H1 (cell line): ENCODE data around the gene CDKN1A.

ENCODE experiments used
- BACH1 ChIP-seq: IDR thresholded peaks from 2 replicates; pipeline ENCODE4 v1.6.1; 2012; ENCODE audit warnings: low read length, improper control_type of control experiment
- CEBPB ChIP-seq: IDR thresholded peaks from 2 replicates; pipeline ENCODE4 v1.6.1; 2012; ENCODE audit warnings: low read depth, low read length
- CHD7 ChIP-seq: fragments of 300-600 bp; sonication (generic); IDR thresholded peaks from 2 replicates; pipeline ENCODE4 v1.7.1; 2012; ENCODE audit warnings: low read length, moderate library complexity, mild to moderate bottlenecking, inconsistent platforms; ENCODE audit not compliant: insufficient replicate concordance
- EP300 ChIP-seq, 2 experiments: IDR thresholded peaks; 1 replicate in 1 of 2; 2 replicates in 1 of 2; pipeline ENCODE4 v1.6.1; 2011 to 2012; ENCODE audit warnings: low read depth in 2 of 2, low read length in 2 of 2, mild to moderate bottlenecking in 2 of 2, borderline replicate concordance in 1 of 2, inconsistent platforms in 1 of 2, moderate library complexity in 1 of 2
- KDM1A ChIP-seq: fragments of 200-600, 300-600 bp; sonication (generic); IDR thresholded peaks from 2 replicates; pipeline ENCODE4 v1.7.1; 2016; ENCODE audit warnings: mild to moderate bottlenecking, low read length, borderline replicate concordance
- POLR2A ChIP-seq, 2 experiments: IDR thresholded peaks; 1 replicate in 1 of 2; 2 replicates in 1 of 2; pipeline ENCODE4 v1.6.1; 2011; ENCODE audit warnings: low read depth in 2 of 2, low read length in 2 of 2, mild to moderate bottlenecking in 2 of 2; ENCODE audit errors: control extremely low read depth in 1 of 2
- POLR2AphosphoS5 ChIP-seq: IDR thresholded peaks from 2 replicates; pipeline ENCODE4 v1.6.1; 2011; ENCODE audit warnings: low read depth, low read length
- RAD21 ChIP-seq, 2 experiments: IDR thresholded peaks in 1 of 2; conservative IDR thresholded peaks in 1 of 2; 2 replicates each; pipeline ENCODE4 v1.6.1; 2011; ENCODE audit warnings: low read depth in 2 of 2, low read length in 2 of 2, improper control_type of control experiment in 1 of 2, inconsistent platforms in 1 of 2, mild to moderate bottlenecking in 1 of 2, moderate library complexity in 1 of 2
- TAF1 ChIP-seq: IDR thresholded peaks from 2 replicates; pipeline ENCODE4 v1.6.1; 2011; ENCODE audit warnings: mild to moderate bottlenecking, low read depth, low read length
- TF ChIP-seq, protein P1 (sequence below), 3 experiments: IDR thresholded peaks; 1 replicate in 2 of 3; 2 replicates in 1 of 3; pipeline versions ENCODE4 v1.5.1 to v1.6.1; 2011; ENCODE audit warnings: low read length in 3 of 3, mild to moderate bottlenecking in 3 of 3, inconsistent platforms in 2 of 3, low read depth in 1 of 3, moderate library complexity in 1 of 3; ENCODE audit not compliant: insufficient read depth in 1 of 3; ENCODE audit errors: control extremely low read depth in 1 of 3

- TF ChIP-seq KDM1A: no peak
- TF ChIP-seq BACH1: no peak
- TF ChIP-seq POLR2AphosphoS5: no peak
- no peak for TF ChIP-seq POLR2A (IDR thresholded peaks at IDR 0.05; ENCODE audit: control extremely low read depth in 1 of 2, low read depth in 2 of 2, low read length in 2 of 2)
- TF ChIP-seq, protein P1, sequence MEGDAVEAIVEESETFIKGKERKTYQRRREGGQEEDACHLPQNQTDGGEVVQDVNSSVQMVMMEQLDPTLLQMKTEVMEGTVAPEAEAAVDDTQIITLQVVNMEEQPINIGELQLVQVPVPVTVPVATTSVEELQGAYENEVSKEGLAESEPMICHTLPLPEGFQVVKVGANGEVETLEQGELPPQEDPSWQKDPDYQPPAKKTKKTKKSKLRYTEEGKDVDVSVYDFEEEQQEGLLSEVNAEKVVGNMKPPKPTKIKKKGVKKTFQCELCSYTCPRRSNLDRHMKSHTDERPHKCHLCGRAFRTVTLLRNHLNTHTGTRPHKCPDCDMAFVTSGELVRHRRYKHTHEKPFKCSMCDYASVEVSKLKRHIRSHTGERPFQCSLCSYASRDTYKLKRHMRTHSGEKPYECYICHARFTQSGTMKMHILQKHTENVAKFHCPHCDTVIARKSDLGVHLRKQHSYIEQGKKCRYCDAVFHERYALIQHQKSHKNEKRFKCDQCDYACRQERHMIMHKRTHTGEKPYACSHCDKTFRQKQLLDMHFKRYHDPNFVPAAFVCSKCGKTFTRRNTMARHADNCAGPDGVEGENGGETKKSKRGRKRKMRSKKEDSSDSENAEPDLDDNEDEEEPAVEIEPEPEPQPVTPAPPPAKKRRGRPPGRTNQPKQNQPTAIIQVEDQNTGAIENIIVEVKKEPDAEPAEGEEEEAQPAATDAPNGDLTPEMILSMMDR (IDR thresholded peaks at IDR 0.05; ENCODE audit: control extremely low read depth in 1 of 3, insufficient read depth in 1 of 3, low read depth in 1 of 3, low read length in 3 of 3): no peak
- no peak for TF ChIP-seq CEBPB
- no peak for TF ChIP-seq CHD7
- TF ChIP-seq EP300 (IDR thresholded peaks at IDR 0.05; ENCODE audit: borderline replicate concordance in 1 of 2, low read depth in 2 of 2, low read length in 2 of 2): no peak
- no peak for TF ChIP-seq TAF1
- no peak for TF ChIP-seq RAD21 (IDR thresholded peaks at IDR 0.05 in 1 of 2, conservative IDR thresholded peaks at IDR 0.05 in 1 of 2; ENCODE audit: low read depth in 2 of 2, low read length in 2 of 2)
Measured at GRCh38 chr6:36706339-36706738, 27.8 kb downstream of the CDKN1A start.
